Adipocyte (in vitro differentiated cells): ENCODE data around the gene CCDC197.

ENCODE experiments used
- DNase-seq: peaks from one replicate; pipeline ENCODE4 v3.0.0-alpha.2; 2015; ENCODE audit warnings: low read depth
- H3K27me3 ChIP-seq: replicated peaks from 2 replicates; pipeline ENCODE4 v1.7.0; 2013; ENCODE audit warnings: mild to moderate bottlenecking, low read length, moderate library complexity; ENCODE audit not compliant: control insufficient read depth, insufficient read depth
- H3K36me3 ChIP-seq: 2 replicates; pipeline ENCODE4 v1.7.0; 2013; ENCODE audit warnings: low read length, mild to moderate bottlenecking, moderate library complexity; ENCODE audit not compliant: control insufficient read depth, insufficient read depth, severe bottlenecking
- H3K4me1 ChIP-seq: 2 replicates; pipeline ENCODE4 v1.7.0; 2013; ENCODE audit warnings: mild to moderate bottlenecking, low read length, moderate library complexity; ENCODE audit not compliant: control insufficient read depth, insufficient read depth
- H3K4me3 ChIP-seq: 2 replicates; pipeline ENCODE4 v1.7.0; 2013; ENCODE audit warnings: mild to moderate bottlenecking, low read length, moderate library complexity
- H3K9ac ChIP-seq: 2 replicates; pipeline ENCODE4 v1.7.0; 2013; ENCODE audit warnings: mild to moderate bottlenecking, low read length, moderate library complexity
- H3K9me3 ChIP-seq: 2 replicates; pipeline ENCODE4 v1.7.0; 2013; ENCODE audit warnings: mild to moderate bottlenecking, low read length, moderate library complexity; ENCODE audit not compliant: control insufficient read depth

CCDC197 gene

DNA sequence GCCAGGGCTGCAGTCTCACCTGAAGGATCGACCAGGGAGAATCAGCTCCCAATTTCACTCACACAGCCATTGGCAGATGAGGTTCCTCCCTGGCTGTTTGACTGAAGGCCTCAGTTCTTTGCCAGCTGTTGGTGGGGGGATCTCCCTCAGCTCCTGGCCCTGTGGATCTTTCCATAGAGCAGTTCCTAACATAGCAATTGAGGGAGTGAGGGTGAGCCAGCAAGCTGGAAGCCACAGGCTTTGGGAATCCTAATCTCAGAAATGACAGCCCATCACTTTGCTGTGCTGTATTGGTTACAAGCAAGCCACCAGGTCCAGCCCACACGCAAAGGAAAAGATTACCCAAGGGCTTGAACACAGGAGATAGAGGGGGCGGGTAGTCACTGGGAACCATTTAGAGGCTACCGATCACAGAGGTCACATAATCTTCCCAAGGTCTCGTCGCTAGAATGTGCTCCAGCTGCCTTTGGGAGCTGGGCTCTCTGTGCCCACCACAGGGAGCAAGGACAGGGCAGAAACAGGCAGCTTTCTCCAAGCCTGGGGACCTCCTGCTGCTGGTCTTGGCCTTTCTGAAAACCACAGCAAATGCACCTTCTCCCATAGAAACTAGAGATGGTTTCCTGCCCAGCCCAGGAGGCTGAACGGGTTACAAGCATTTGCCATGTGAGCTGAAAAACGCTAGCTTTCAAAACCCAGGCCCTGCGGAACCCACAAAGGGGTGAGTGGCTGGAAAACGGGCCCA is 24.5 kb downstream of the CCDC197 start:
- Histone ChIP-seq H3K4me1 (peaks cover 3% of the 10 kb centered on the region), H3K9me3 (no peaks in the 10 kb centered on the region), H3K4me3 (no peak overlapping the region), H3K27me3 (peaks cover 17% of the 10 kb centered on the region), H3K9ac (no peak overlapping the region), H3K36me3 (no peaks in the 10 kb centered on the region)
- DNase-seq, result no peak

DNA sequence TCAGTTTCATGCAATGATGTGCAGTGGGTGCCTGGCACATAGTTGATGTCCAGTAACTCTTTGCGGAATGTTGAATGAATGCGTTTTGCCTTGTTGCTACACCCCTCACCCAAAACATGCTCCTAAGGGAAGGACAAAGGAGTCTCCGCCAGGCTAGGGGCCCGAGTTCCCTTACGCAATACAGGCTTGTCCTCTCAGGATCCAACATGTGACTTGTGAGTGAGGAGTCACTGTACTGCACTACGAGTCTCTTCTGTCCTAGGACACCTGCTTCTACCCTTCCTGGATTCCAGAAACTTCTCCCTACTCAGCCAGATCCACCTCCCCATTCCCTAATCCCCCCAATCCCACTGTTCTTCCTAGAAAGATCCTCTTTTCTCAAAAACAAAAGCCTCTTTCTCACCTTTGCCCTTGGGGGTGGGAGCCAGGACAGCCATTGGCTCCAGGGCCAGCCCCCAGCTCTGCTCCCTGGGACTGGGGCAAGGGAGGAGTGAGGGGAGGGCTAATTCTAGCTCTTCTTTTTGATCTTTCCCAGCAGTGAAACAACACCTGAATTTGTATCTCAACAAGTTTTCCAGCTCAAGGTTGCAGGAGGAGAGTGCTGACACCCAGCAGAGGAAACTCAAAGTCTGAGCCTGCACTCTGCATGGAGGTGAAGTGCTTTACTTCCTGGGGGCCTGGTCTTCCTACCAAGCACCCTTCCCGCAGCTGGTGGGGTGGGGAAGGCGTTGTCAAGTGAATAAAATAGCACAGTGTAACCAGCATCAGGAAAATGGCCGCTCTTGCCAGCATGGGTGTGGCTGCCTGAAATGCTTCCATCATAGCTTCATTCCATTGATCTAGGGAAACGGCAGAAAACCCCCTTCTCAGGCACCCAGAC is 25.7 kb downstream of the CCDC197 start:
- Histone ChIP-seq H3K9me3 (no peaks in the 10 kb centered on the region), H3K4me1 (peaks cover 3% of the 10 kb centered on the region), H3K27me3 (peaks cover 5% of the 10 kb centered on the region), H3K9ac (no peak overlapping the region), H3K36me3 (no peaks in the 10 kb centered on the region), H3K4me3 (no peak overlapping the region)
- DNase-seq, result no peak

DNA sequence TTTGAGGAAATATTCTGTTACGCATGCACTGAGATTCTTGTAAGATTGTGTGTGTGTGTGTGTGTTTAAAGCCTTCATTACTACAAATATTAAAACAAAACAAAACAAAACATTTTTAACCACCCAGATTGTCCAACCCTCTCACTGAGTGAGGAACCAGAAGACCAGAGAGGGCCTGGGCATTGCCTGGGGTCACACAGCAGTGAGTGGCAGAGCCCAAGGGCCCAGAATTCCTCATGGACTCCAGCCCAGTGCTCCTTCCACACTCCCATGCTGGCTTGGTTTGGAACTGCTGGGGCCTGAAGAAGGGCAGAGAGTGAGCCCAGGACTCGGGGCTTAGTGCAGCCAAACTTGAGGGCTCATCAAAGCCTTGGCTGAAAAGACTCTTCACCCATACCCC is 27.4 kb downstream of the CCDC197 start:
- Histone ChIP-seq H3K36me3 (no peaks in the 10 kb centered on the region), H3K4me3 (no peak overlapping the region)

DNA sequence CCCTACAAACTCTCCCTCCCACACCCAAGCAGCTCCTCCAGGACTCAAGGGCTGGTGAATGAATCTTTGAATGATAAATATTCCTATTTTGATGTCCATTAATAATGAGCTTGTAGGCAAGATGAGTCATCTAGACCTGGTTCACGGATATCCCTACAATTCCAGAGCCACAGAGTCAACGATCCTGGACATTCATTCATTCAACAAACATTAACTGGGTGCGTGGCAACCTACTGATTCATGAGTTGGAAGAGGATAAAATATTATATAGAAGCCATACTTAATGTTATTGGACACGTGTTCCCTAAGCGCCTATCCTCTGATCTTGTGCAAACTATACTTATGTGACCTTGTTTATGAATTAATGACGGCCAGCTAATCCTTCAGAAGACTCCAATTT is 28.6 kb downstream of the CCDC197 start:
- Histone ChIP-seq H3K9me3 (no peaks in the 10 kb centered on the region), H3K4me3 (peak overlapping the region; percentile 73), H3K36me3 (no peaks in the 10 kb centered on the region), H3K9ac (no peak overlapping the region), H3K27me3 (no peaks in the 10 kb centered on the region), H3K4me1 (peaks cover 3% of the 10 kb centered on the region)
- no peak for DNase-seq

More for the DNA sequence above, 27.4 kb downstream of the CCDC197 start:
- Histone ChIP-seq H3K27me3 (no peaks in the 10 kb centered on the region), H3K9ac (no peak overlapping the region), H3K9me3 (no peaks in the 10 kb centered on the region), H3K4me1 (peaks cover 3% of the 10 kb centered on the region)
- no peak for DNase-seq

DNA sequence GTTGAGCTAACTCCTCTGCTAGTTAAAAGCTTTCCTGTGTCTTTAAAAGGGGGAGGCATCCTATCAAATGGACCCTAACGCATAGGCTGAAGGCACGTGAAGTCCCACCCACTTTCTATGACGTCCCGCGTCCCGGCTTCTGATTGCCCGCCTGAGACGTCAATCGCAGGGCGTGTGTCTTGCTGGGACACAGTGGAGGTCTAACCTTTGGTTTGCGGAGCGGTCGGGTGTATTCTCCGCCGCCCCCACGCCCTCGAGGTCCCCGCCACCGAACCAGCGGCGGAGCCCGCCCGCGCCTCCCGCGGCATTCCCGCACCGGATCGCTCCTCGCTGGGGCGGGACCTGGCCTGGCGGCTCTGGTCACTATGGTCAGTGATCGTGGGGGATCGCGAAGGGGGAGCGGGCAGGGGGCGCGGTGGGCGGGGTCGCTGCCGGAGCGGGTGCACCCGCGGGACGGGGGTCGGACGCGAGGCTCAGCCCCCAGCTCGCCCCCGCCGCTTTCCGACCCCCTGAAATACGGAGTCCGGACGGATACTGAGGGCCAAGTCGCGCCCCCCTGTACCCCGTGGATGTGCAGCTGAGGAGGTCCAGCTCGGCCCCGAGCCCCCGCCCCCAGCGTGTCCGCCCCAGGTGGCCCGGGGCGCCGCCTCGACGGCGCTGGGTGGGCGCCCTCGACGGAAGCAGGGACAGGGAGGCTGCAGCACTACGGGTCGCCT is 29.2 kb downstream of the CCDC197 start, which contains the start of gene OTUB2:
Gene OTUB2 (plus strand): TSS at position 168 of the 716 bp plus-strand sequence. CDS start 198 bp downstream, at position 366.
- Histone ChIP-seq H3K27me3 (no peaks in the 10 kb centered on the region), H3K4me1 (peaks cover 3% of the 10 kb centered on the region), H3K4me3 (peak within 1 kb of the TSS; percentile 73), H3K9ac (peak within 1 kb of the TSS; percentile 55), H3K36me3 (no peaks in the 10 kb centered on the region), H3K9me3 (no peaks in the 10 kb centered on the region)
- DNase-seq, result peak; percentile 99

DNA sequence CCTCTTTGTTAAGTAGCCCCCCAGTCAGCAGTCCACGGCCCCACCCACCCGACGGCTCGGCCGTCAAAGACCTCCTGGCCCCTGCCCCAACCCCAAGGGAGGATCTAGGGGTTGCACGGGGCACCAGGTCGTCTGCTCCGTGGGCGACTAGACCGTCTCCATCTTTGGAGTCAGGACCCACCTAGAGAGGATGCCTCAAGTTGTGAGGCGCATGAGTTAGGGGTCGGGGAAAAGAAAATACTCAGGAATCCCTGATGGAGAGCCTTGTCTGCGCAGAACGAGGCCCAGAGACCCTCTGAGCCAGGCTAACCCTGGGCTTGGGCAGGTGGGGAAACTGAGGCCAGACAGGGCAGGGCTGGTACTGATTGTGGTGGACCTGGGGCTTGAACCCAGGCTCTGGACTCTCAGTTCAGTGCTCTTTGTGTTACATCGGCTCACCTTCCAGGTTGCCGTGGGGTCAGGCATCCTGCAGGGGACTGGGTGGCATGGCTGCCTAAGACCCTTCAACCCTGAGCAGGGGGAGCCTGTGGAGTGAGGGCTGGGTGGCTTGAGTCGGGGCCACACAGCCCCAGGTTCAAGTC is 29.9 kb downstream of the CCDC197 start:
- no peak for DNase-seq
- Histone ChIP-seq H3K9me3 (no peaks in the 10 kb centered on the region), H3K27me3 (no peaks in the 10 kb centered on the region), H3K36me3 (no peaks in the 10 kb centered on the region), H3K4me3 (peak overlapping the region; percentile 73), H3K9ac (no peak overlapping the region), H3K4me1 (no peaks in the 10 kb centered on the region)

DNA sequence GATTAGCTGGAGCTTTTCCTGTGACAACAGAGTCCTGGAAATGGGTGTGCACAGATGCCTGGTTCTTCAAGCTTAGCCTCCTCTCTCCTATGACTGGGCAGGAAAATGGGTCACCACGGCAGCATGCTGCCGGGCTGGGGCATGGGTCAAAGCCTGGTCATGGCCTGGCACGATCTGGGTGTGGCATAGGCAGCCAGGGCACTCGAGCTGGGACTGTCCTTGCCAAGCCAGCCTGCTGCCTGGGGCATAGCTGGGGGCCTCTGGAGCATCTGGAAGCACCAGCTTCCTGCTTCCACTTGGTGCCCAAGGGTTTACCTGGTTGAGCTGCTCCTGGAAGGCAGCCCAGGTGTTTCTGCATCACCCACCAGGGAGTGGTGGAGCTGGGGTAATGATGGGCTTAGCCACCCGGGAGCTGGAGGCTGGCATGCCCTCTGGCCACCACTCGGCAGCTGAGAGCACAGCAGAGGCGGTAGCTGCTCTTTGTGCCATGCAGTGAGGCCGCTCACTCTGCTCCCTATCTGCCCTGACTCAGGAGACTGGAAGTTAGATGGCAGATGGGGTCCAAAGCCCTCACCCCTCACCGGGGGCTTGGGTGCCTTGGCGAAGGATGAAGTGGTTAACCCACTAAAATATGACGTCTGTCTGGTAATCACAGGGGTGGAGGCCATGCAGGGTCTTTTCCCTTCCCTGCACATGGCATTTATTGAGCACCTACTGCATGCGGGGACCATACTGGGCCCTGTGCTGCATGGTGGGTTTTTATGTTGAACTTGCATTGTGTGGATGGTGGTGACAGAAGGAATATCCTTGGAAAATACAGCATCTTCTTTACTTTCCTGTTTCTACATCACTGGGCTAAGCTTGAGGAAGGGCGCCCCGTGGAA is 30.7 kb downstream of the CCDC197 start:
- DNase-seq, result no peak
- Histone ChIP-seq H3K4me1 (no peaks in the 10 kb centered on the region), H3K9me3 (no peaks in the 10 kb centered on the region), H3K36me3 (no peaks in the 10 kb centered on the region), H3K27me3 (no peaks in the 10 kb centered on the region), H3K9ac (no peak overlapping the region), H3K4me3 (no peak overlapping the region)

DNA sequence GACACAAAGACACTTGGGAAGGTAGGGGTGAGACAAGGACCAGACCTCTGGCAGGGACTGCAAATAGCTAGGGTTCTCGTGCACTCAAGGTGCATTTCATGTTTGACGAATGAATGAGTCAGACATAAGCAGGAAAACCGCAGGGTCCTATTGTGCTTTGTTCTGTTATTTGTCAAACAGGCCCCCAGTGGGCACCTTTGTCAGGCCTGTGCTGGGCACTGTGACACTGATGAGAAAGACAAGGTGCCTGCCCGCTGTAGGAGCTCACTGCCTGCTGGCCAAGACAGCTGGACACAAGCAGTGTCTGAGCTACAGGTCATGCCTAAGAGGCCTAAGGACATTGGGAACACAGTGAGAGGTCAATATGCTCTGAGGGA is 31.3 kb downstream of the CCDC197 start:
- H3K4me1 ChIP-seq, result no peaks in the 10 kb centered on the region
- H3K9me3 ChIP-seq, result no peaks in the 10 kb centered on the region
- no peaks in the 10 kb centered on the region for H3K36me3 ChIP-seq
- no peak for DNase-seq
- H3K27me3 ChIP-seq, result no peaks in the 10 kb centered on the region
- no peak overlapping the region for H3K4me3 ChIP-seq
- no peak overlapping the region for H3K9ac ChIP-seq

DNA sequence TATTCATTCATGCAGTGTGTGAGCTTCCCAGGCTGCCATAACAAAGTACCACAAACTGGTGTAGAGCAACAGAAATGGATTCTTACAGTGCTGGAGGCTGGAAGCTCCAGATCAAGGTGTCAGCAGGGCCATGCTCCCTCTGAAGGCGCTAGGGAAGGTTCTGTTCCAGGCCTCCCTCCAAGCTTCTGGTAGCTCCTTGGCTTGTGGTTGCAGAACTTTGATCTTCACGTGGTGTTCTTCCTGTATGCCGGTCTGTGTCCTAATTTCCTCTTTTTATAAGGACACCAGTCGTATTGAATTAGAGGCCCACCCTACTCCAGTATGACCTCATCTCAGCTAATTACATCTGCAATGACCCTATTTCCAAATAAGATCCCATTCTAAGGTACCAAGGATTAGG is 32.2 kb downstream of the CCDC197 start:
- DNase-seq, result no peak
- Histone ChIP-seq H3K9me3 (no peaks in the 10 kb centered on the region), H3K9ac (no peak overlapping the region), H3K4me1 (no peaks in the 10 kb centered on the region), H3K27me3 (no peaks in the 10 kb centered on the region), H3K4me3 (no peak overlapping the region), H3K36me3 (no peaks in the 10 kb centered on the region)

DNA sequence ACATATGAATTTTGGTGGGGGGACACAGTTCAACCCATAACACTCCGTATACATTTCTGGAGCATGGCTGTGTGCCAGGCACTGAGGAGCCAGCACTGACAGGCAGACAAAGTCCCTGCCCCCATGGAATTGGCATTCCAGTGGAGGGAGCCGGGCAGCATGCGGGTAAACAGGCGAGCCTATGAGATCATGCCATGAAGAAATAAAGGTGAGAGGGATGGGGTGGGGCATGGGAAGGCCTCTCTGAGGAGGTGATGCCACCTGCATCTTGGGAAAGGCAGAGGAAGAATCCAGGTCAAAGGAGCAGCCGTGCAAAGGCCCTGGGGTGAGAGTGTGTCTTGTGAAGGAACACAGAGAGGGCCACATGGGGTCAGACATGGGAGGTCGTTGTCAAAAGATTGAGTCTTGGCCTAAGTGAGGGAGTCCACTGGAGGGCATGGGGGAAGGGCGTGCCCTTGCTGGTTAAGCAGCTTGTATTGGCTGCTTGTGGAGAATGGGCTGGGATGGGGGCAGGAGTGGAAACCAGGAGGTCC is 32.6 kb downstream of the CCDC197 start:
- DNase-seq, result no peak
- no peaks in the 10 kb centered on the region for H3K36me3 ChIP-seq
- no peaks in the 10 kb centered on the region for H3K27me3 ChIP-seq
- H3K9me3 ChIP-seq, result peaks cover 2% of the 10 kb centered on the region
- H3K4me3 ChIP-seq, result no peak overlapping the region
- no peaks in the 10 kb centered on the region for H3K4me1 ChIP-seq
- no peak overlapping the region for H3K9ac ChIP-seq
